Measurements from ENCODE around the gene KCP. TPM values are rescaled to one million over a fixed set of nuclear protein-coding genes. Genes with fewer than 3 reads are reported as not detected.
A peak's percentile ranks its signal among the peaks of the same experiment; 100 is the strongest.

KCP gene
- total and polyA plus RNA-seq, 2 of the 13 experiments (the other 11 are each of a cell fraction or from before 2014, with no cell fraction given): 0.37 to 1.0 TPM

DNA sequence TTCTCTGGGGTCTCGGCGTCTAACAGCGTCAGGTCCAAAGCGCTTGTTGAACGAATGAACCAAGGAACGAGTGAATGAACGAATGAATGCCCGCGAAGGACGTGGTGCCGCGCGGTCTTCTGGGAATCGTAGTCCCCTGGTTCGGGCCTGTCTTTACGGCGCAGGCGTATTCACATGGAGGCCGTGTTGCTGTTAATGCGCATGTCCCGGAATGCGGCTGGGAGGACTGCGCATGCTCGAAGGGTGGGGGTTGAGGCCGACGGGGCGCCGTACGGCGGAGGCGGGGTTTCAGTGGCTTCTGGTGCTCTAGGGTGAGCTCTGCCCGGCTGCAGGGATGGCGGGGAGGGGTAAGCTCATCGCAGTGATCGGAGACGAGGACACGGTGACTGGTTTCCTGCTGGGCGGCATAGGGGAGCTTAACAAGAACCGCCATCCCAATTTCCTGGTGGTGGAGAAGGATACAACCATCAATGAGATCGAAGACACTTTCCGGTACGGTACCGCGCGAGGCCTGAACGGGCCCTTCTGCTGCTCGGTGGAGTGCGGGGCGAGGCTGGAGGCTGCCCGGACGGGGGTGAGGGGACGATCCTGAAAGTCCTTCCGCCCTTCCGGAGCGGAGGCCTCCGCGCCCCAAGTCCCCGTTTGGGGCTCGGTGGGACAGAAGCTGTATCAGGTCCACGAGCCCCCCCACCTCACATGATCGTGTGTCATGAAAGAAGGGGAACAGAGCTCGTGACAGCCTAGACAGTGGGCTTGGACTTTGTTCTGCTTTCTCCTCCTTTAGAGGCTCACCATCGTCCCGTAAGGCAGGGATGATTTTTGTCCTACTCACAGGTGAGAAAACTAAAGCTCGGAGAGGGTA is 47.7 kb downstream of the KCP start, which contains the start of gene ATP6V1F (continued):
- TF ChIP-seq, protein P1, sequence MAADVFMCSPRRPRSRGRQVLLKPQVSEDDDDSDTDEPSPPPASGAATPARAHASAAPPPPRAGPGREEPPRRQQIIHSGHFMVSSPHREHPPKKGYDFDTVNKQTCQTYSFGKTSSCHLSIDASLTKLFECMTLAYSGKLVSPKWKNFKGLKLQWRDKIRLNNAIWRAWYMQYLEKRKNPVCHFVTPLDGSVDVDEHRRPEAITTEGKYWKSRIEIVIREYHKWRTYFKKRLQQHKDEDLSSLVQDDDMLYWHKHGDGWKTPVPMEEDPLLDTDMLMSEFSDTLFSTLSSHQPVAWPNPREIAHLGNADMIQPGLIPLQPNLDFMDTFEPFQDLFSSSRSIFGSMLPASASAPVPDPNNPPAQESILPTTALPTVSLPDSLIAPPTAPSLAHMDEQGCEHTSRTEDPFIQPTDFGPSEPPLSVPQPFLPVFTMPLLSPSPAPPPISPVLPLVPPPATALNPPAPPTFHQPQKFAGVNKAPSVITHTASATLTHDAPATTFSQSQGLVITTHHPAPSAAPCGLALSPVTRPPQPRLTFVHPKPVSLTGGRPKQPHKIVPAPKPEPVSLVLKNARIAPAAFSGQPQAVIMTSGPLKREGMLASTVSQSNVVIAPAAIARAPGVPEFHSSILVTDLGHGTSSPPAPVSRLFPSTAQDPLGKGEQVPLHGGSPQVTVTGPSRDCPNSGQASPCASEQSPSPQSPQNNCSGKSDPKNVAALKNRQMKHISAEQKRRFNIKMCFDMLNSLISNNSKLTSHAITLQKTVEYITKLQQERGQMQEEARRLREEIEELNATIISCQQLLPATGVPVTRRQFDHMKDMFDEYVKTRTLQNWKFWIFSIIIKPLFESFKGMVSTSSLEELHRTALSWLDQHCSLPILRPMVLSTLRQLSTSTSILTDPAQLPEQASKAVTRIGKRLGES (CRISPR knock-in tag; IDR thresholded peaks at IDR 0.05; ENCODE audit: borderline replicate concordance): no peak
- TF ChIP-seq ZNF605 (CRISPR knock-in tag; IDR thresholded peaks at IDR 0.05) (no peak; the same call in 1 of the 2 replicates), ZNF101 (CRISPR knock-in tag; IDR thresholded peaks at IDR 0.05; ENCODE audit: borderline replicate concordance, low read depth) (no peak), REPIN1 (CRISPR knock-in tag; IDR thresholded peaks at IDR 0.05; ENCODE audit: borderline replicate concordance, low read depth) (no peak), MXI1 (IDR thresholded peaks at IDR 0.05; ENCODE audit: borderline replicate concordance, low read depth, low read length) (peak; percentile 40; the same call in 1 of the 3 replicates), ZNF446 (CRISPR knock-in tag; IDR thresholded peaks at IDR 0.05) (no peak), ZNF367 (CRISPR knock-in tag; IDR thresholded peaks at IDR 0.05; ENCODE audit: borderline replicate concordance) (no peak), DR1 (CRISPR knock-in tag; IDR thresholded peaks at IDR 0.05) (no peak), SALL1 (CRISPR knock-in tag; IDR thresholded peaks at IDR 0.05) (no peak), MED8 (CRISPR knock-in tag; IDR thresholded peaks at IDR 0.05; ENCODE audit: insufficient replicate concordance) (no peak), ZNF274 (CRISPR knock-in tag; IDR thresholded peaks at IDR 0.05) (peak; percentile 50; the same call in 1 of the 2 replicates), MAFF (IDR thresholded peaks at IDR 0.05; ENCODE audit: low read depth, low read length) (no peak), KLF12 (CRISPR knock-in tag; IDR thresholded peaks at IDR 0.05; ENCODE audit: borderline replicate concordance) (no peak), ZNF564 (CRISPR knock-in tag; IDR thresholded peaks at IDR 0.05) (no peak), ZNF841 (CRISPR knock-in tag; IDR thresholded peaks at IDR 0.05; ENCODE audit: borderline replicate concordance) (no peak)
- TF ChIP-seq, protein P2, sequence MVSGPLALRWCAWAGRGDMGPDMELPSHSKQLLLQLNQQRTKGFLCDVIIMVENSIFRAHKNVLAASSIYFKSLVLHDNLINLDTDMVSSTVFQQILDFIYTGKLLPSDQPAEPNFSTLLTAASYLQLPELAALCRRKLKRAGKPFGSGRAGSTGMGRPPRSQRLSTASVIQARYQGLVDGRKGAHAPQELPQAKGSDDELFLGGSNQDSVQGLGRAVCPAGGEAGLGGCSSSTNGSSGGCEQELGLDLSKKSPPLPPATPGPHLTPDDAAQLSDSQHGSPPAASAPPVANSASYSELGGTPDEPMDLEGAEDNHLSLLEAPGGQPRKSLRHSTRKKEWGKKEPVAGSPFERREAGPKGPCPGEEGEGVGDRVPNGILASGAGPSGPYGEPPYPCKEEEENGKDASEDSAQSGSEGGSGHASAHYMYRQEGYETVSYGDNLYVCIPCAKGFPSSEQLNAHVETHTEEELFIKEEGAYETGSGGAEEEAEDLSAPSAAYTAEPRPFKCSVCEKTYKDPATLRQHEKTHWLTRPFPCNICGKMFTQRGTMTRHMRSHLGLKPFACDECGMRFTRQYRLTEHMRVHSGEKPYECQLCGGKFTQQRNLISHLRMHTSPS (CRISPR knock-in tag; IDR thresholded peaks at IDR 0.05; ENCODE audit: low read depth): no peak
- TF ChIP-seq, protein P3, sequence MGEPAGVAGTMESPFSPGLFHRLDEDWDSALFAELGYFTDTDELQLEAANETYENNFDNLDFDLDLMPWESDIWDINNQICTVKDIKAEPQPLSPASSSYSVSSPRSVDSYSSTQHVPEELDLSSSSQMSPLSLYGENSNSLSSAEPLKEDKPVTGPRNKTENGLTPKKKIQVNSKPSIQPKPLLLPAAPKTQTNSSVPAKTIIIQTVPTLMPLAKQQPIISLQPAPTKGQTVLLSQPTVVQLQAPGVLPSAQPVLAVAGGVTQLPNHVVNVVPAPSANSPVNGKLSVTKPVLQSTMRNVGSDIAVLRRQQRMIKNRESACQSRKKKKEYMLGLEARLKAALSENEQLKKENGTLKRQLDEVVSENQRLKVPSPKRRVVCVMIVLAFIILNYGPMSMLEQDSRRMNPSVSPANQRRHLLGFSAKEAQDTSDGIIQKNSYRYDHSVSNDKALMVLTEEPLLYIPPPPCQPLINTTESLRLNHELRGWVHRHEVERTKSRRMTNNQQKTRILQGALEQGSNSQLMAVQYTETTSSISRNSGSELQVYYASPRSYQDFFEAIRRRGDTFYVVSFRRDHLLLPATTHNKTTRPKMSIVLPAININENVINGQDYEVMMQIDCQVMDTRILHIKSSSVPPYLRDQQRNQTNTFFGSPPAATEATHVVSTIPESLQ (CRISPR knock-in tag; conservative IDR thresholded peaks at IDR 0.05): no peak
- TF ChIP-seq, protein P4, sequence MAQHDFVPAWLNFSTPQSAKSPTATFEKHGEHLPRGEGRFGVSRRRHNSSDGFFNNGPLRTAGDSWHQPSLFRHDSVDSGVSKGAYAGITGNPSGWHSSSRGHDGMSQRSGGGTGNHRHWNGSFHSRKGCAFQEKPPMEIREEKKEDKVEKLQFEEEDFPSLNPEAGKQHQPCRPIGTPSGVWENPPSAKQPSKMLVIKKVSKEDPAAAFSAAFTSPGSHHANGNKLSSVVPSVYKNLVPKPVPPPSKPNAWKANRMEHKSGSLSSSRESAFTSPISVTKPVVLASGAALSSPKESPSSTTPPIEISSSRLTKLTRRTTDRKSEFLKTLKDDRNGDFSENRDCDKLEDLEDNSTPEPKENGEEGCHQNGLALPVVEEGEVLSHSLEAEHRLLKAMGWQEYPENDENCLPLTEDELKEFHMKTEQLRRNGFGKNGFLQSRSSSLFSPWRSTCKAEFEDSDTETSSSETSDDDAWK (CRISPR knock-in tag; IDR thresholded peaks at IDR 0.05): no peak
- TF ChIP-seq, protein P5, sequence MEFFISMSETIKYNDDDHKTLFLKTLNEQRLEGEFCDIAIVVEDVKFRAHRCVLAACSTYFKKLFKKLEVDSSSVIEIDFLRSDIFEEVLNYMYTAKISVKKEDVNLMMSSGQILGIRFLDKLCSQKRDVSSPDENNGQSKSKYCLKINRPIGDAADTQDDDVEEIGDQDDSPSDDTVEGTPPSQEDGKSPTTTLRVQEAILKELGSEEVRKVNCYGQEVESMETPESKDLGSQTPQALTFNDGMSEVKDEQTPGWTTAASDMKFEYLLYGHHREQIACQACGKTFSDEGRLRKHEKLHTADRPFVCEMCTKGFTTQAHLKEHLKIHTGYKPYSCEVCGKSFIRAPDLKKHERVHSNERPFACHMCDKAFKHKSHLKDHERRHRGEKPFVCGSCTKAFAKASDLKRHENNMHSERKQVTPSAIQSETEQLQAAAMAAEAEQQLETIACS (CRISPR knock-in tag; IDR thresholded peaks at IDR 0.05): no peak
